GM12878 (cell line): Measurements from ENCODE around the gene C1orf21.

Experiments used
- CREM ChIP-seq: IDR thresholded peaks from 2 replicates; pipeline ENCODE4 v1.6.1; 2014; ENCODE audit warnings: antibody characterized with exemption, low read depth
- CTCF ChIP-seq, 3 experiments: IDR thresholded peaks in 2 of 3; conservative IDR thresholded peaks in 1 of 3; 2 replicates each; pipeline ENCODE4 v1.5.1; 2011; ENCODE audit warnings: low read depth in 3 of 3, low read length in 3 of 3, mild to moderate bottlenecking in 3 of 3, control low read depth in 2 of 3, moderate library complexity in 2 of 3, inconsistent platforms in 1 of 3, mixed read lengths in 1 of 3; ENCODE audit not compliant: control insufficient read depth in 2 of 3, insufficient read depth in 1 of 3; ENCODE audit errors: extremely low read depth in 1 of 3
- EP300 ChIP-seq, 2 experiments: fragments of 150-350 bp in 1 of 2; IDR thresholded peaks; 2 replicates each; pipeline ENCODE4 v1.6.1; 2011 to 2012; ENCODE audit warnings: low read depth in 2 of 2, low read length in 2 of 2, borderline replicate concordance in 1 of 2, improper control_type of control experiment in 1 of 2, inconsistent platforms in 1 of 2; ENCODE audit not compliant: control insufficient read depth in 1 of 2
- EZH2 ChIP-seq: IDR thresholded peaks from 2 replicates; pipeline ENCODE4 v1.6.1; 2012; ENCODE audit warnings: low read depth, mild to moderate bottlenecking, control low read depth, inconsistent platforms, low read length, borderline replicate concordance; ENCODE audit not compliant: control insufficient read depth
- GABPA ChIP-seq: IDR thresholded peaks from 2 replicates; pipeline ENCODE4 v1.6.1; 2014; ENCODE audit warnings: antibody characterized with exemption, low read depth, mild to moderate bottlenecking, inconsistent platforms
- HDGF ChIP-seq: fragments of 450-650 bp; IDR thresholded peaks from 2 replicates; pipeline ENCODE4 v1.6.1; 2016; ENCODE audit warnings: antibody characterized with exemption
- MXI1 ChIP-seq: fragments of 150-350 bp; IDR thresholded peaks from 2 replicates; pipeline ENCODE4 v1.6.1; 2011; ENCODE audit warnings: low read depth, mild to moderate bottlenecking, inconsistent platforms, low read length, improper control_type of control experiment
- POLR2AphosphoS5 ChIP-seq: IDR thresholded peaks from 2 replicates; pipeline ENCODE4 v1.6.1; 2011; ENCODE audit warnings: mild to moderate bottlenecking, low read length, inconsistent platforms
- RELA ChIP-seq: fragments of 450-650 bp; IDR thresholded peaks from 2 replicates; pipeline ENCODE4 v1.8.0; 2014; ENCODE audit warnings: borderline replicate concordance; ENCODE audit not compliant: partially characterized antibody
- SP1 ChIP-seq: IDR thresholded peaks from one replicate; pipeline ENCODE4 v1.6.1; 2011; ENCODE audit warnings: low read depth, low read length
- SREBF2 ChIP-seq: IDR thresholded peaks from 2 replicates; pipeline ENCODE4 v1.6.1; 2012; ENCODE audit warnings: mild to moderate bottlenecking, low read length
- STAT1 ChIP-seq: fragments of 450-650 bp; conservative IDR thresholded peaks from 2 replicates; pipeline ENCODE4 v1.6.1; 2014; ENCODE audit warnings: antibody characterized with exemption, mild to moderate bottlenecking
- ZBTB11 ChIP-seq: fragments of 450-650 bp; formaldehyde crosslinking; IDR thresholded peaks from 2 replicates; pipeline ENCODE4 v1.5.0; 2022; ENCODE audit warnings: mild to moderate bottlenecking, missing genetic modification characterization
- TF ChIP-seq, protein P1 (sequence below): IDR thresholded peaks from 2 replicates; pipeline ENCODE4 v1.6.1; 2012; ENCODE audit warnings: low read depth, low read length, improper control_type of control experiment

GRCh38 chr1:184541537-184542152 is 154.8 kb downstream of the C1orf21 start:
- TF ChIP-seq CREM, result no peak
- TF ChIP-seq CTCF (IDR thresholded peaks at IDR 0.05 in 2 of 3, conservative IDR thresholded peaks at IDR 0.05 in 1 of 3; ENCODE audit: control insufficient read depth in 2 of 3, extremely low read depth in 1 of 3, insufficient read depth in 1 of 3, low read depth in 3 of 3, low read length in 3 of 3), result no peak
- TF ChIP-seq EZH2, result no peak
- TF ChIP-seq SP1, result no peak
- TF ChIP-seq MXI1, result no peak
- no peak for TF ChIP-seq EP300 (IDR thresholded peaks at IDR 0.05; ENCODE audit: borderline replicate concordance in 1 of 2, control insufficient read depth in 1 of 2, low read depth in 2 of 2, low read length in 2 of 2)
- TF ChIP-seq STAT1, result no peak
- TF ChIP-seq SREBF2, result no peak
- TF ChIP-seq ZBTB11 (CRISPR knock-in tag), result no peak
- no peak for TF ChIP-seq GABPA
- TF ChIP-seq, protein P1, sequence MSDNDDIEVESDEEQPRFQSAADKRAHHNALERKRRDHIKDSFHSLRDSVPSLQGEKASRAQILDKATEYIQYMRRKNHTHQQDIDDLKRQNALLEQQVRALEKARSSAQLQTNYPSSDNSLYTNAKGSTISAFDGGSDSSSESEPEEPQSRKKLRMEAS, result no peak
- TF ChIP-seq POLR2AphosphoS5, result no peak
- TF ChIP-seq RELA, result no peak
- no peak for TF ChIP-seq HDGF
